Thyroid gland (tissue), 4 donors: ENCODE data around the gene OR51I2. TPM values are rescaled to one million over a fixed set of nuclear protein-coding genes. Genes with fewer than 3 reads are reported as not detected.

Source experiments
- DNase-seq, 2 donors: peaks; one replicate each; pipeline ENCODE4 v3.0.0-alpha.2; 2019
- H3K27ac ChIP-seq, 3 donors: fragments of 200-600 bp; sonication (generic); 1 replicate in 2 of 3; 2 replicates in 1 of 3; pipeline ENCODE4 v1.5.1; 2016 to 2019; ENCODE audit warnings: mild to moderate bottlenecking in 1 of 3, moderate library complexity in 1 of 3
- H3K27me3 ChIP-seq: fragments of 200-600 bp; sonication (generic); one replicate; pipeline ENCODE4 v1.5.1; 2019
- H3K36me3 ChIP-seq, 2 donors: fragments of 200-600 bp; sonication (generic); one replicate each; pipeline ENCODE4 v1.5.1; 2016 to 2019
- H3K4me1 ChIP-seq, 2 donors: fragments of 200-600 bp; sonication (generic); one replicate each; pipeline ENCODE4 v1.5.1; 2017 to 2019
- H3K4me3 ChIP-seq, 3 donors: fragments of 200-600 bp; sonication (generic); replicated peaks in 1 of 3; 1 replicate in 2 of 3; 2 replicates in 1 of 3; pipeline ENCODE4 v1.5.1; 2016; ENCODE audit warnings: mild to moderate bottlenecking in 1 of 3
- H3K9me3 ChIP-seq: fragments of 200-600 bp; sonication (generic); one replicate; pipeline ENCODE4 v1.5.1; 2017
- CTCF ChIP-seq, 6 experiments: fragments of 200-600 bp in 3 of 6; fragments of 450-650 bp in 3 of 6; sonication (generic) in 3 of 6; IDR thresholded peaks; one replicate each; pipeline ENCODE4 v1.5.1; 2016 to 2019; ENCODE audit warnings: antibody characterized with exemption in 6 of 6, mild to moderate bottlenecking in 2 of 6, inconsistent platforms in 1 of 6, moderate library complexity in 1 of 6
- POLR2A ChIP-seq, 2 donors: fragments of 450-650 bp; IDR thresholded peaks; one replicate each; pipeline ENCODE4 v1.6.1; 2017; ENCODE audit warnings: antibody characterized with exemption in 2 of 2, mild to moderate bottlenecking in 2 of 2, moderate library complexity in 1 of 2
- WGBS, 2 donors: methylation state at CpG; one replicate each; pipeline ENCODE4 v1.1.5; 2017; 5-methylcytosine and 5-hydroxymethylcytosine counted together
- intact Hi-C: fragments of 100-400 bp; cut with DNase I; formaldehyde crosslinking; loops from one replicate; pipeline ENCODE4 v1.15.1; 2023
- total RNA-seq, 4 donors: library from RNA; depleted of rRNA; stranded (reverse); fragments of >200 nt; gene quantifications; one replicate each; pipeline ENCODE4 v1.2.3, GENCODE V29; 2016

OR51I2 gene
- not detected for total RNA-seq

GRCh38 chr11:5449023-5449422 lies at the start of gene OR51I2:
OR51I2 (plus strand) TSS chr11:5449323; CDS start chr11:5453489, 4,166 bp downstream.
- no peak within 1 kb of the TSS for H3K27ac ChIP-seq
- no peak for DNase-seq
- TF ChIP-seq CTCF (IDR thresholded peaks at IDR 0.05): no peak
- no peak for TF ChIP-seq POLR2A (IDR thresholded peaks at IDR 0.05)
- H3K36me3 ChIP-seq: no peaks in the 10 kb centered on the region
- no peak within 1 kb of the TSS for H3K4me3 ChIP-seq
- no peaks in the 10 kb centered on the region for H3K27me3 ChIP-seq
- 85 to 89% methylated on average over 2 of the region's 2 CpGs for WGBS, 2 donors
- no peaks in the 10 kb centered on the region for H3K4me1 ChIP-seq
- no peaks in the 10 kb centered on the region for H3K9me3 ChIP-seq
- intact Hi-C loops: no loop called here

DNA sequence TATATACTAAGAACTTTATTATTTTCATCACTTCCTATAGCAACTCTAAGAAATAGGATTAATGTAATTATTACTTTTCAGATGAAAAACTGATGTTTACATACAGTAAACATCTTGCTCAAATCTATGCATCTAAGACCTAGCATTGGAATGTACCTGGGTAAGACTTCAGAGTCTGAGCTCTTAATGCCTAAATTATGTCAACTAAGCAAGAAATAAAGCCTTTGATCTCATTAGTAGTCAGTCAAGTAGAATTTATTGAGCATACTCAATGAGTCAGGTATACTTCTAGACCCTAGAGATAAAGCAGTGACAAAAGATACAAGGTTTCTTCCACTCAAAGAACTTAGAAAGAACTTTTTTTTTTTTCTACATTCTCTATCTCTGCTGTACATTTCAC lies 44.0 kb upstream of the OR51I2 start:
- DNase-seq: no peak
- Histone ChIP-seq H3K9me3 (no peaks in the 10 kb centered on the region), H3K27me3 (no peaks in the 10 kb centered on the region), H3K4me1 (no peaks in the 10 kb centered on the region), H3K4me3 (no peak overlapping the region), H3K36me3 (no peaks in the 10 kb centered on the region), H3K27ac (no peak overlapping the region)
- TF ChIP-seq CTCF (IDR thresholded peaks at IDR 0.05): no peak
- no peak for TF ChIP-seq POLR2A (IDR thresholded peaks at IDR 0.05)
- intact Hi-C loops: no loop called here

DNA sequence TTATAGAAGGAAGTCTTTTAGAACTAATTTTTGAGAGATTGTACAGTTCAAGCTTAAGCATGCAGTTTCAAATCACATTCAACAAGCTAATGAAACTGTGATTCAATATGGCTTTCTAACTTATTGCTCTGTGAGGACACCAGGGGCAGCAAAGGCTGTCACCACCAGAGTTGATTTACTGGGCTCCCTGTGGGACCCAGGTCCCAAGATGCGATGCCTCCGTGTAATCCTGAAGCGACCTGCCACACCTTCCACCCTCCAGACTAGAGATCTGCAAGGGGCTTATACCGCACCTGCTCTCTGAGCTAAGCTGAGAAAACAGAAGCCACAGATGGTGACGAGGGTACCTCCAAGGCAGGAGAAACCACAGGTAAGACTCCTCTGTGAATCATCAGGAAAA lies 28.1 kb upstream of the OR51I2 start:
- TF ChIP-seq POLR2A (IDR thresholded peaks at IDR 0.05) (no peak), CTCF (IDR thresholded peaks at IDR 0.05) (no peak)
- 47 to 54% methylated on average over 5 of the region's 5 CpGs for WGBS, 2 donors

GRCh38 chr11:5421811-5422210 lies 27.3 kb upstream of the OR51I2 start, which contains the start of gene OR51Q1:
OR51Q1 (plus strand) TSS chr11:5422111; CDS start chr11:5422201, 90 bp downstream.
- H3K4me1 ChIP-seq: no peaks in the 10 kb centered on the region
- no peak within 1 kb of the TSS for H3K27ac ChIP-seq
- no peaks in the 10 kb centered on the region for H3K36me3 ChIP-seq
- no peak for DNase-seq
- H3K9me3 ChIP-seq: no peaks in the 10 kb centered on the region
- 86 to 88% methylated on average over 1 of the region's 1 CpG for WGBS, 2 donors
- H3K4me3 ChIP-seq: no peak within 1 kb of the TSS
- TF ChIP-seq CTCF (IDR thresholded peaks at IDR 0.05): no peak
- no peak for TF ChIP-seq POLR2A (IDR thresholded peaks at IDR 0.05)
- intact Hi-C loops: no loop called here
- no peaks in the 10 kb centered on the region for H3K27me3 ChIP-seq

More for the DNA sequence above, 28.1 kb upstream of the OR51I2 start:
- H3K36me3 ChIP-seq: no peaks in the 10 kb centered on the region
- no peaks in the 10 kb centered on the region for H3K4me1 ChIP-seq
- intact Hi-C loops: no loop called here
- no peaks in the 10 kb centered on the region for H3K9me3 ChIP-seq
- H3K27ac ChIP-seq: no peak overlapping the region
- no peaks in the 10 kb centered on the region for H3K27me3 ChIP-seq
- no peak for DNase-seq
- H3K4me3 ChIP-seq: no peak overlapping the region

DNA sequence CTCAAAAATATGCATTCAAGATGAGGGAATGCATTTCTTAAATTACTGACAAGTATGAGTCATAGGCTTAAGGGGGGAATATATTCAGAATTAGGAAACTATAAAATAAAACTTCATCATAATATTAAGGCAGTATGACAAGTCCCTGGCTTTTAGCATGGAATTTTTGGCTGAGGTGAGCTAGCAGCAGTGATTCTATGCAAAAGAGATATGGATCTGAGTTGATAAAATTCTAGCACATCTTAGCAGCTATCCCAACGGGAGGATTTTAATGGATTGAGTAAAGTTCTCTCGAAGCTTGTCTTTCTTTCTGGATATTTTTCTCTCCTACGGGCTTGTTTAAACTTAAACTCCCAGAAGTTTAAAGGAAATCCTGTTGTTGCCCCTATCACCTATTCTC lies 26.0 kb upstream of the OR51I2 start:
- H3K27ac ChIP-seq: no peak overlapping the region
- H3K9me3 ChIP-seq: no peaks in the 10 kb centered on the region
- no peaks in the 10 kb centered on the region for H3K36me3 ChIP-seq
- no peak overlapping the region for H3K4me3 ChIP-seq
- WGBS, 2 donors: 27 to 48% methylated on average over 3 of the region's 3 CpGs
- no peaks in the 10 kb centered on the region for H3K4me1 ChIP-seq
- intact Hi-C loops: no loop called here
- no peaks in the 10 kb centered on the region for H3K27me3 ChIP-seq
- DNase-seq: no peak
- TF ChIP-seq POLR2A (IDR thresholded peaks at IDR 0.05): no peak
- TF ChIP-seq CTCF (IDR thresholded peaks at IDR 0.05): no peak
